ENCODE measurements around the gene MALAT1.

The MALAT1 gene

DNA sequence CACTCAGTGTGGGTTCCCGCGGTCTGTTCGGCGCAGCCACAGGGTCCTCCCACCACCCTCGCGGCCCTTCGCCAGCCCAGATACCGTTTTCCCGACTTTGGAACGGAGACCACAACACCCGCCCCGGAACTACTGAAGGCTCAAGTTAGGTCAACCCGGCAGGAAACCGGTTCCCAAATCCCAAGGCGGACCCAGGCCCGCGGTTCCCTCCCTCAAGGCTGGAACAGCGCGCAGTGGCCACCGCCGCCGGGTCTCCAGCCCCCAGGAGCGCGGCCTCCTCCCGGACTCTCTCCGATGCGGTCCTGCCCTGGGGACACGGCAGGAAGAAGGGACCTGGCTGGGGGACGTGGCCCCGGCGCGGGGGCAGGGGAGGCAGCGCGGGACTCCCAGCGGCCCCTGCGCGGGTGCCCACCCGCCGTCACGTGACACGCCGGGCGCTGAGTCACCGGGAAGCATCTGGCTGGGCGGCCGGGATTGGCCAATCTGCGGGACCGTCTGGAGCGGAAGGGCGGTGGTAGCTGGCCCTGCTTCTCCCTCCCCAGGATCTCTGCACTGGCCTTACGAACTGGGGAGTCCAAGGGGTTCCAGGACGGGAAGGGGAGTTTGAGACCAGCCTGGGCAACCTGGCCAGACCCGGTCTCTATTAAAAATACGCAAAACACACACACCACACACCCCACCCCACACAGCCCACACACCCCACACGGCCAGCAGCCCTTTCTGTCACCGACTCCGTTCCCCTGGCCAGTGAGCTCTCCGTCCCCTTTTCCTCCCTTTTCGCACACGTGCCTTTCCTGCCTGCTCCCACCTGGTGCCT is 21.5 kb upstream of the MALAT1 start:
- intact Hi-C loops (cut with DNase I): loop anchor here (1.0 to 5.0 kb wide), 2 partner anchors 22 to 55 kb away; partner anchors contain the start of genes MALAT1 and NEAT1
- peak; percentile 90 to 99 (median 96) for DNase-seq

DNA sequence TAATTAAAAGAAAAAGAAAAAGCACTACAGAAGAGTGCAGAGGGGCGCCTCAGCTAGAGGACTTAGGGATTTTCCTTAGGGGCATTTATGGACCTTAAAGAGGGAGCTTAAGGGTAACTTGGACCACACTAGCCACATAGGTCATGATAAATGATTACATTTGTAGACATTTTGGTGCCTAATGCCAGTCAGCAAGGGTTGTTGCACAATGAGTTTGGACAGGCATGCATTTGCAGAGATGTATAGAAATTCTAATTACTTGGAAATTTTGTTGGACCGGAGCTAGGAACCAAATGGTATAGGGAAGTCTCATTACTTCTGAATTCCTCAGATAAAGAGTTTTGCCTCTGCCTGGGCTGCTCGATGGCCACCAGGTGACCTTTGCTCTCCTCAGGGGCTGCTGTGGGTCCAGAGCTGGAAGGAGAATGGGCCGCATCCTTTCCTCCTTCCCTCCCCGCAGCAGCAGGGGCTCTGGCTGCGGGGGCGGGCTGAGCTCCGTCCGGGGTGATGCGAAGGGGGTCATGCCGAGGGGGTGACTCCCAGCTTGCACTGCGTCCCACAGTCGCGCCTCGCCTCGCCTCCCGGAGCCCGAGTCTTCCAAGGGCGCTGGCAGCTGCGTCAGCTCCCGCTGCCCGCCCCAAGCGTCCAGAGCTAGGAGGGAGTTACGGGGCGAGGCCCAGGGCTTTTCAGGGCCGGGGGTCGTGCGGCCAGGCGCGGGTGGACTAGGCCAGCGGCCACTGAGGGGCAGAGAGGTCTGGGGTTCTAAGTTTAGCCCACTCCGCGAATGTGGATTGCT is 20.3 kb upstream of the MALAT1 start:
- peak in 34 of 42 donors; percentile 21 to 85 (median 65) for DNase-seq
- intact Hi-C loops (cut with DNase I): loop anchor here (5.0 kb wide), 1 partner anchor 56 kb away; the partner anchor contains the start of gene NEAT1

DNA sequence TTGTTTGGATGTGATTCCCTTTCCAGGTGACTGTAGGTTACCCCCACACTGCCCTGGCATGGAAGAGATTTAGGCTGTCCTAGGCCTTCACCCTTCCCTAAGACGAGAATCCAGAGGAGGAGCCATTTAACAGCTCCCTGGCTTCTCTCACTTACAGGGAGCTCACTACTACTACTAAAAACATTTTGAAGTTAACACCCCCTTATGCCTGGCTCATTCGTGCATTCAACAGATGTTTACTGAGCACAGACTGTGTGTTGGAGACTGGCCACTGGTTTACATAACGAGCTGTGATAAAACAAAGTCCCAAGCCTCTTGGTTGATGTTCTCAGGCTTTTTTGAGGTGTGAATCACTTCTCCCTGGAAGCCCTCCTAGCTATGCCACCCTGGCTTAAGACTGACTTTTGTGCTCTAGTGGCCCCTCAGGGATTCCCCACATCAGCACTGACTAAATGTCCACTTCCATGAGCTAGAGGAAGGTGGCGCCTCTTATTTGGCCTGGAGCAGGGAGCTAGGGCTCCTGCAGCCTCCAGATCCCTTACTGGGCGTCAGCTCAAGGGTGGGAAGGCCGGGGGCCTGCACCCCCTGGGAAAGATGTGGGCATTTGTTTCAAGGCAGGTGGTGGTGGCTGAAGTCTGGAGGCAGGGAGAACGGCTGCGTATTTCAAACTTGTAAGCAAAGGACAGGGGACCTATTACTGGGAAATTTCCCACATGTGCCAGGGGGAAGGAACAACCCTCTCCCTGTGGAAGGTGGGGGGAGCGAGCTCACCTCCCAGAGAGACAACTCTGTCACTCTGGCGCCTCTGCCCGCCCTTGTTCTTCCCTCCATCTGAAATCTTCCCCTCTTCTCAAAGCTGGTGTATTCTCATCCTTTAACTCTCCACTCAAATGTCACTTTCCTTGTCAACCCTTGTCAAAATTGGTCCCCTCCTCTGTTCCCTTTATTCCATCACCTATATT is 19.4 kb upstream of the MALAT1 start:
- intact Hi-C loops (cut with DNase I): loop anchor here (5.0 kb wide), 1 partner anchor 57 kb away; the partner anchor contains the start of gene NEAT1

DNA sequence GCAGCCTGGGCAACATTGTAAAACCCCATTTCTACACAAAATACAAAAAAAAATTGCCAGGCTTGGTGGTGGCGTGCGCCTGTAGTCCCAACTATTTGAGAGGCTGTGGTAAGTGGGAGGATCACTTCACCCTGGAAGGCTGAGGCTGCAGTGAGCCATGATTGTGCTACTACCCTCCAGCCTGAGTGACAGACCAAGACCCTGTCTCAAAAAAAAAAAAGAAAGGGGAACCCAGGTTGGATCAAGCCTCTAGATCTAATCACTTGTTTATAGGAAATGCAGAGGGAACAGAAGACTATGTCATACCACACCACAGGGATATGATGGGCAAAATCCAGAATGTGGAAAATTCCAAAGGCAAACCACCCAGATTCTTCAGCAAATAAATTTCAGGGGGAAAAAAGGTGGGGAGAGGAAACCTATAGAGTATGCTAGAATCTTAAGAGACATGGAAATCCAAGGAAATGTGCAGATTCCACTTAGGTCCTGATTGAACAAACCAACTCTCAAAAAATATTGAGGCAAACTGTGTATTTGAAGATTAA is 16.5 kb upstream of the MALAT1 start:
- peak in 1 of 42 donors; percentile 41 for DNase-seq
- intact Hi-C loops (cut with DNase I): no loop called here

More for the DNA sequence above, 19.4 kb upstream of the MALAT1 start:
- peak in 35 of 42 donors; percentile 44 to 85 (median 71) for DNase-seq

DNA sequence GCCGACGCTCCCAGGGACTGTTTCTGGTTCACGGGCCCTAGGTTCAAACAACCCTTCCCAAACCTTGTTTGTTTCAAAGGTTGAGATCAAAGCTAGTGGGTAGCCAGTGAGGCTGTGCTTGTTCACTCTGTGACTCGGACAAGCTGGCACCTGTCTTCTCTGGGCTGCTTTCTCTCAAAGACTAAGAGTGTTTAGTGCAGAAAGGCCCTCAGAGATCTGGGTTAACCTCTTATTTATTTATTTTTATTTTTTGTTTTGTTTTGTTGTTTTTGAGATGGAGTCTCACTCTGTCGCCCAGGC is 13.0 kb upstream of the MALAT1 start:
- DNase-seq: peak in 4 of 42 donors; percentile 10 to 47 (median 34)
- intact Hi-C loops (cut with DNase I): no loop called here

DNA sequence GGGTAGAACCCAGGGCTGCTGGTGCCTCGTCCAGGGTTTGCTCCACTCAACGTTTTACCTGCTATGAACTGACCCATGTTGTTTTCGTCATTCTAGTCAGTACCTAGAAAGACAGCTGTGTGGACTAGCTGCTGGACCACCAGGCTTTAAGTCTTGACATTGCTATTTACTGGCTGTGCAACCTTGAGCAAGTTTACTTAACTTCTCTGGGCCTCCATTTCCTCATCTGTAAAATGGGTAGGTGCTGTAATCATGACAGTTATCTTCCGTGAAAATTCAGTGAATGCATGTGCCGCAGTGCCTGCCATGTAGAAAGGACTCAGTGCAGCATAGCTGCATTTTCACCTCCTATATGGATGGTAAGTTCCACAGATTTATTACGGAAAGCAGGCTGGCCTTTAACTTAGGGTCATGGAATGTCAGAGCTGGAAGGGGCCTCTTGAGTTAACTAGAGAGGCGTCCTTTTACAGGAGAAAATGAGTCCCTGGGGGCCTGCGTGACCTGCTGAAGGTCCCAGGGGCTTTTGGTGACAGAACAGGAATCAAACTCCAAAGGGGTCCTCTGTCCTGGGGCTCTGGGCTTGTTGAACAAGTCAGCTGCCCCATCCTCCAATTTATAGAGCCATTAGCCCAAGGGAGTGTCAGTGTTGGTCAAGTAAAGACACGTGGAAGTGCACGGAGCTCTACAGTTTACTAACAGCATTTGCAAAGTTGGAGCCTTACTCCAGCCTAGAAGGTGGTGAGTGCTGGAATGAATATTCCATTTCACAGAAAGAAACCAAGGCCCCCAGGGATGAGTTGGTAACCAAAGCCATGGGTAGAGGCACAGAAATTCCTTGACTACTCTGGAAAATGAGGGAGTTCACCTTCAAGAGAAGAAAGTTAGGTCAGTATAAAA is 12.0 kb upstream of the MALAT1 start:
- intact Hi-C loops (cut with DNase I): no loop called here
- DNase-seq: peak in 2 of 42 donors; percentile 31 to 44

DNA sequence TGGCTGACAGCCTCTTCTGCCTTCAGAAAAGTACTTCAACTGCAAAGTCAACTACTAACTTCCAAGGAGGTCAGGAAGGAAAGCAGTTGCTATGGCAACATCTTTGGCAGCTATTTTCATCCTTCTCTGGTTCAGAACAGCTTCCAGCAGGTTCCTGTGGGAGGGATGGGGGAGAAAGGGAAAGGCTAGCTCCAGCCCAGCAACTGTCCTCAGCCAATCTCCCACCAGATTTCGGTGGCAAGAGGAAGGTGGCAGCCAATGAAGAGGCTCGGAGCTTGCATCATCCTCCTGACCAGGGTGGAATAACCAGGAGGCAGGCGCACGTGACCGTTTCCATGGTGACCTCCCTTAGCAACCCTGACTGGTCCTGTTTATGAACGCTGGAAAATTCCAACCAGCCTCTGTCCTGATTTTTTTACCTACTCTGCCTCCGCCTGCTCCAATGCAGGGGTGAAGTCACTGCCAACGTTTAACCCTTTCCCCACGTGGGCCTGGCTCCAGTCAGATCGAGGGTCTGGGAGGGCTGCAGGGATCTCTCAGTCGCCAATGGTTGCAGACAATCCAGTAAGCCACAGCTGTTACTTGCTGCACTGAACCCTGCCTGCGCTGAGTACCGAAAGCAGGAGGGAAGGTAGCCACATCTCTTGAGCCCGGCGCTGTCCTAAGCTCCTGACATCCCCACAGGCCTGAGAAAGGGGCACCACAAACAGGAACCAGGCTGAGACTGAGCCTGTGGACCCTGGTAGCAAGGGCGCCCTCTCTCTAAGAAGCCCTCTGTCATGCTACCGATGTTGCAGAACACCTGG is 11.2 kb upstream of the MALAT1 start:
- intact Hi-C loops (cut with DNase I): no loop called here
- DNase-seq: peak; percentile 99 to 100 (median 100)

DNA sequence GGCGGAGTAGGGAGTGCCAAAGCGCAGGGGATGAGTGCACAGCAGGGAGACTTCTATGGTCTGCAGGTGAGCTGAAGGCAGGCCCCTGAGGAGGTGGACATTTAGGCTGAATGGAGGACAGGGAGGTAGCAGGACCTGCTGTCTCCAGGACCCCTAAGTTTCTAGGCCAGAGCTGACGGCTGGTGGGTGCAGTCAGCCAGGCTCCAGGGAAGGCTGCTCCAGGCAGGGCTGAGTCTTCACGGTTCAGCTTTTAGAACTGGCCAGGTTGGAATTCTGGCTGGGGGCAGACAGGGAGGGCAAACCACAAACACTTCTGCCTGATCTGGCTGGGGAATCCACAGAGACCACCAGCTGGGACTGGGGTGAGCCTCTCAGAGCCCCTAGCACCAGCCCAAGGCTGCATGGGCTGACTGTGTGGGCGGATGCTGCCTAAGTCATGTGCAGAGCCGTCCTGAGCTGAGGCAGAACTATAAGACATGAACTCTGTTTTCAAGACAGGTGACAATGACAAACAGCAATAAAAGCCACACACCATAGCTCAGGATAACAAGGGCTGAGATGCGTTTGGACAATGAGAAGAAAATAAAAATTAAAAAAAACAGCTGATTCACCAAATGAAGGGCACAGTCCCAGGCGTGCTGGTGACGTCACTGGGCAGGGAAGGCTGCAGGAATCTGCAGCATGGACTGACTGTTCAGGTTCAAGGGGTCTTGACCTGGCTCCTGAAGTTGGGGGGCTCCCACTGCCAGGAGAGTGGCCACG is 10.4 kb upstream of the MALAT1 start:
- peak in 23 of 42 donors; percentile 44 to 81 (median 61) for DNase-seq
- intact Hi-C loops (cut with DNase I): no loop called here

DNA sequence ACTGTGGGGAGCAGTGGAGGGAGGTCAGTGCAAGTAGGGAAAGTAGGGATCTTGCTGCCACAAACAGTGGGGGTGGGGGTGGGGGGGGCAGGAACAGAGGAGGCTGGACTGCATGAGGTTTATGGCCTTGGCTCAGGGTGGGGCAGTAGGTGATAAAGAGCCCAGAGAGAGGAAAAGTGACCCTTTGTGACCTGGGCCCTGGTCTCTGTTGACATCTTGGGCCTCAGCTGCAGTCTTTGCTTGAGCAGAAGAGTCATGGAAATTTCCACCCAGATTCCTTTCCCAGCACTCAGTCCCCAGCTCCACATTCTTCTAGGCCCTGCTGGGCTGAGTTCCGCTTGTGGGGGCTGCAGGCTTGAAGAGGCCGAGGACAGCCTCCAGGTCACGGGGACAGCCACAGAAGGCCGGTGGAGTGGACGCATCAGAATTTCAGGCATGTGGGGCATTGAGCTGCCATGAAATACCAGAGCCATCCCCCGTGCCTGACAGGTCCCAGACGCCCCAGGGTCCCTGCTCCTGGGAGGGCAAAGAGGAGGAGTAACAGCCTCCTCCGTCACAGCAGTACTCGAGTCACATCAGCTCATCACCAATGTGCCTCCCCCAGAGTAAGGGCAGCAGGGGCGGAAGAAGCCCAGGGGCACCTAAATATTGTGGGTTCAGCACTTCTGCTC is 9.7 kb upstream of the MALAT1 start:
- intact Hi-C loops (cut with DNase I): no loop called here
- peak in 30 of 42 donors; percentile 46 to 89 (median 67) for DNase-seq

DNA sequence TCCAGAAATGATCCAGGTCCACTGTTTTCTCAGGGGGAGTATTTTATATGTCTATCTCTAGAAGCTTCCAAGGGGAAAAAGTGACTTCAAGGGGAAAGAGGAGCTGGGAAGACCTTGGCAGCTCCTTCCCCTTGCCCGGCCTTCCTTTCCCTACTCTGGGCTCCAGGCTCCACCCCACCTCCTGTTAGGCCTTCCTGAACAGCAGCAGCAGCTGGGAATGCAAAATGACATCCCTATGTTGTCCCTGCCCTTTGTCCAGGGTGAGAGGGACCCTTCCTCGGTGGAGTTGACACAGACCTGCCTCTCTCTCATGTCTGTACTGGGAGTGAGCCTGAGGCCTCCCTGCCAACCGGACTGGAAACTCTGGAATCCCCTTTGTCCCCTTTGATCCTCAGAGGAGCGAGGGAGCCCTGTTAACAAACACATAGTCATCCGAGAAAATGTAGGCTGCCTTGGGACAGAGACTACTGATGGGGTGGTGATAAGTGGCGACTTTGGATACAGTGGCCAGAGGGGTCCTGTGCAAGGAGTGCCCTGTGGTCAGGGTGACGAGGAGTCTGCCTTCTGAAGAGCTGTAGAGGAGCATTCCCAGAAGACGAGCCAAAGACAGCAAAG is 9.0 kb upstream of the MALAT1 start:
- DNase-seq: peak in 7 of 42 donors; percentile 33 to 50 (median 40)
- intact Hi-C loops (cut with DNase I): no loop called here

DNA sequence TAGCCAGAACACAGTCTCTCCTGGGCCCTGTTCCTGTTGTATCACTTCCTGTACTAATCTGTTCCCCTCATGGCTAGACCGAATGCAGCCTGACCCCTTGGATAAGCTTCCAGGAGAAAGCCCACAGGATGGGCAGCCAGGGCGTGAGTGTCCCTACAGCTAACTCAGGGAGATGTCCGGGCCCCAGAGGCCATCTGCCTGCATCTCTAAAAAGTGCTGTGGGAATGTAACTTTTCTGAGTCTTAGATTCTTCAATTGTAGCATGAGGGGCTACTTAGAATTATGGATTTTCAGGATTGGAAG is 7.7 kb upstream of the MALAT1 start:
- intact Hi-C loops (cut with DNase I): no loop called here
- DNase-seq: peak in 4 of 42 donors; percentile 14 to 29 (median 20)

DNA sequence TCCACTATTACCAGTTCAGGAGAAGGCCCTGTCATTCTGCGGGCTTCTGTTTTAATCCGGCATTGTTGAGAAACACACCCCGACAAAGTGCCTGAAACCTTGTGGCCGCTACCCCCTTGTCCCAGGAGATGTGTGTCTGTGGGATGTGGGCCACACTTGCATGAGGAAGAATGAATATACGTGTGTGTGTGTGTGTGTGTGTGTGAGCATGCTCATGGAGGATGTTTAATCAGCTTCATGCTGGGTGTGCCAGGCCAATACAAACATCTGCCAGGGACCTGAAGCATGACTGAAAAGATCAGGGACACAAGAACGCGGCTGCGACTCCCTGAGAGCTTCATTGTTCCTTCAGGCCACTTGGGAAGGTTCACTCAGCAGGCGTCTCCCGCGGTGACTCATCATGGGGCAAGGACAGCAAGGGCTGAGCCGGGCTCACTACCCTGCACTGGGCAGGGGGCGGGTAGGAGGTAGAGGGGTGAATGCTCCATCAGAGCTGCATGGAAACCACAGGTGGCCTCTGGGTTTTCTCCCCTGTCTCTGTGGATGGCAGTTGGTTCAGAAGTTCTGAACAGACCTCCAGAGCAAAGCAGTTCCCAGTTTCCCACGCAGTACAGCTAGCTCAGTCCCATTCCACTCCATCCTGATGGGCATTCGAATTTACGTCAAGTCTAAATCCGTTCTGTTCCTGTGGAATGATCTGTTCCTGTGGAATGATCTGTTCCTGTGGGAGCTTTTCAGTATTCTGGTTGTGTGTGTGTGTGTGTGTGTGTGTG is 7.0 kb upstream of the MALAT1 start:
- intact Hi-C loops (cut with DNase I): no loop called here
- peak in 34 of 42 donors; percentile 50 to 91 (median 67) for DNase-seq

DNA sequence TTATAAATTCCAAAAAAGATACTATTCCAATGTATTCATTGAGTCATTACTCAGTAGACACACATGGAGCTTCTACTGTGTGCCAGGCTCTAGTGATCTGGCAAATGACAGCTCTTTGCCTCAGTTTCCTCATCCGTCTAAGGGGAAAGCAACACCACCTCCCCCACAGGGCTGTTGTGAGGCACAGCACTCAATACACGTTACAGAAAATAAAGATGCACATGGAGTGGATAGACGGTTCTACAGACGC is 6.5 kb upstream of the MALAT1 start:
- DNase-seq: no peak
- intact Hi-C loops (cut with DNase I): no loop called here

DNA sequence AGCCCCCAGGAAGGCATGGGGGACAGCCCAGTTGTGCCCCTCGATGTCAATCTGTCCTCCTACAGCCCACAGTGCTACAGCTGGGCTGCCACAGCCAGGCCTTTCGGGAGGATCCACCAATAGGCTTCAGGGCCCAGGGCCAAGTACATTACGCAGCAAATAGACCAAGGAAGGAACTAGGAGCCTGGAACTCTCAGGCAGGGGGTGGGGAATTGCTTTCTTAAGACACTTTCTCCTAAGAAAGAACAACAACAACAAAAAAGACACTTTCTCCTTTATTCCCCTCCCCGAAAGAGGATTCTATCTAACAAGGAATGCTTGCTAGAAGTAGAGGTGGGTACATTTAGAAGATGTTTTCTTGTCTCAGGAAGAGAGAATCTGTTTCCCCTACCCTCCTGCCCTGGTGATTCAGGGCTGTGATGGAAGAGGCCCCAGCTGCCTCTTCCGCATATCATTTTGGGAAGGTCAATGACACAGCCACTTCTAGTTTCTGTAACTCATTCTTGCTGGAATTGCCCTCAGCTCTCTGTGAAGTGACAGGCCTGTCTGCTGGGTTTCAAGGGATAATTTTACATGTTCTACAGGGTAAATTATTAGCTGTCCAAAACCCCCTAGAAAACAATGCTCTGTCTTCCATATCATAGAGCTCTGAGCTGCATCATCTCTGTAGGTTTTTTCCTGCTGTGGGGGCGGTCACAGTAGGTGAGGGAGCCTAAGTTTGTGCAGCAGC is 6.0 kb upstream of the MALAT1 start:
- intact Hi-C loops (cut with DNase I): no loop called here
- peak in 38 of 42 donors; percentile 57 to 89 (median 76) for DNase-seq
